ENCODE measurements around the gene LMTK2.

LMTK2 gene

DNA sequence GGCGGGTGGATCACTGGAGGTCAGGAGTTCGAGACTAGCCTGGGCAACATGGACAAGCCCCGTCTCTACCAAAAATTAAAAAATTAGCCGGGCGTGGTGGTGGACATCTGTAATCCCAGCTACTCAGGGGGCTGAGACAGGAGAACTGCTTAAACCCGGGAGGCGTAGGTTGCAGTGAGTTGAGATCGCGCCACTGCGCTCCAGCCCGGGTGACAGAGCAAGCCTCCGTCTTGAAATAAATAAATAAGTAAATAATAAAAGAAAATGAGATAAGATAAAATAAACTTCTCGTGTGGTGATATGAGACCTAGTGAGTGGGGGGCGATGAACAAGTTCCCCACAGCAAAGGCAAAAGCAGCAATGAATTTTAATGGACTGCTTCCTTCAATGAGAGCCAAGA is 33.6 kb upstream of the LMTK2 start:
- in situ Hi-C loops (cut with MboI; ENCODE audit: low sequenced_read_pairs, unreplicated experiment), result no loop called here
- no peak for DNase-seq (ENCODE audit: low spot score)
- TF ChIP-seq, protein P1, sequence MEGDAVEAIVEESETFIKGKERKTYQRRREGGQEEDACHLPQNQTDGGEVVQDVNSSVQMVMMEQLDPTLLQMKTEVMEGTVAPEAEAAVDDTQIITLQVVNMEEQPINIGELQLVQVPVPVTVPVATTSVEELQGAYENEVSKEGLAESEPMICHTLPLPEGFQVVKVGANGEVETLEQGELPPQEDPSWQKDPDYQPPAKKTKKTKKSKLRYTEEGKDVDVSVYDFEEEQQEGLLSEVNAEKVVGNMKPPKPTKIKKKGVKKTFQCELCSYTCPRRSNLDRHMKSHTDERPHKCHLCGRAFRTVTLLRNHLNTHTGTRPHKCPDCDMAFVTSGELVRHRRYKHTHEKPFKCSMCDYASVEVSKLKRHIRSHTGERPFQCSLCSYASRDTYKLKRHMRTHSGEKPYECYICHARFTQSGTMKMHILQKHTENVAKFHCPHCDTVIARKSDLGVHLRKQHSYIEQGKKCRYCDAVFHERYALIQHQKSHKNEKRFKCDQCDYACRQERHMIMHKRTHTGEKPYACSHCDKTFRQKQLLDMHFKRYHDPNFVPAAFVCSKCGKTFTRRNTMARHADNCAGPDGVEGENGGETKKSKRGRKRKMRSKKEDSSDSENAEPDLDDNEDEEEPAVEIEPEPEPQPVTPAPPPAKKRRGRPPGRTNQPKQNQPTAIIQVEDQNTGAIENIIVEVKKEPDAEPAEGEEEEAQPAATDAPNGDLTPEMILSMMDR (IDR thresholded peaks at IDR 0.05; ENCODE audit: borderline replicate concordance, control extremely low read depth, extremely low read depth, insufficient read depth, missing control alignments), result no peak

DNA sequence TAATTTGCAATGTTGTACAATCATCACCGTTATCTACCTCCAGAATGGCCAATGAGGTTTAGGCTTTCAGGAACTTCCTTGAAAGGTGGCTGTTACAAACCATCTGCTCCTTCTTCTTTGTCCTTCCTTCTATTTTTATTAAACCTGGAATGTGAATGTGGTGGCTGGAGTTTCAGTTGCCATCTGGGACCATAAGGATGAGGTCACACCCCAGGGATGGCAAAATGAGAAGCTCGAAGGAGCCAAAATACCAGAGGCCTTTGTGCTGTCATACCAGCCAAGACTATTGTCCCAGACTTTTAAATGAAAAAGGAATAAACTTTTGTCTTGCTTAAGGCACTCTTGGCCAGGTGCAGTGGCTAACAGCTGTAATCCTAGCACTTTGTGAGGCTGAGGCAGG is 30.9 kb upstream of the LMTK2 start:
- in situ Hi-C loops (cut with MboI; ENCODE audit: low sequenced_read_pairs, unreplicated experiment), result no loop called here
- no peak for DNase-seq (ENCODE audit: low spot score)
- TF ChIP-seq, protein P1 (IDR thresholded peaks at IDR 0.05; ENCODE audit: borderline replicate concordance, control extremely low read depth, extremely low read depth, insufficient read depth, missing control alignments), result no peak

DNA sequence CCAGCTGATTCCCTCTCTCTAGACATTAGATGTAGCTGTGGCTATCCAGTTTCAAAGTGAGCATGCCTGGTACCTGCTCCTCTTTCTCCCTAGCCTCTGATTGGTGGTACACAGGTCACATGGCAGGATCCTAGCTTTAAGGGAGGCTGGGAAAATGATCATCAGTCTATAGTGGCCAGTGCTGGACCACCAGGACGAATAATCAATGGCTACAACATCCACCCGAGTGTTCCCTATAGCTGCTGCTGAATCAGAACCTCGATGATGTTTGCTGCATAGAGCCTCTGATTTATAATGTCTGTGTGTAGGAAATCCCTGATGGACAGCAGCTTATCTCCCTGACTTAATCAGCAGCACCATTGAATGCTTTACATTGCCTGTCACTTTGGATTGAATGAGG is 28.9 kb upstream of the LMTK2 start:
- DNase-seq (ENCODE audit: low spot score), result no peak
- in situ Hi-C loops (cut with MboI; ENCODE audit: low sequenced_read_pairs, unreplicated experiment), result no loop called here
- TF ChIP-seq, protein P1 (IDR thresholded peaks at IDR 0.05; ENCODE audit: borderline replicate concordance, control extremely low read depth, extremely low read depth, insufficient read depth, missing control alignments), result no peak

DNA sequence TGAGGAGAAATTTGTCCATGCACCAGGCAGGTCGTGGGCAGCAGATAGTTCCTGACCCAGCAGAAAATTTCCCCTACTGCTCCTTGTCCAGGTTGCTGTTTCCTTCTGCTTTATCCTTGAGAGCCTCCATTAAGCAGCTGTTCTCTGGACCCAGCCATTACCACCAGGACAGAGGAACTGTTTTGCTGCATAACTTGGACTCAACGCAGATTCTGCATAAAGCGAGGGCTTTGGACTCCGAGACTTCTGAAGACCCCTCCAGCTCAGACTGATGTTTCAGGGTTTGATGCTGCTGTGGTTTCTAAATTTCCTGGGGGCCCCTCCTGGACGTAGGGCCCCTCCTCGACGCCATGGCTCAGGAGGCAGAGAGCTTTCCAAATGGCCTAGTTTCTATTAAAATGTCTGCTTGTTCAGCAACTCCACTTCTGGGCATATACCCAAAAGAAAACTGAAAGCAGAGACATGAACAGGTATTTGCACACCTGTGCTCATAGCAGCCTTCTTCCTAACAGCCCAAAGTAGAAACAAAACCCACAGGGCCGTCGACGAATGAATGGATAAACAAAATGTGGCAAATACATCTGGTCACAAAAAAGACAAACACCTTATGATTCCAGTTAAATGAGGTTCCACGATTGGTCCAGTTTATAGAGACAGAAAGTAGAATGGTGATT is 28.3 kb upstream of the LMTK2 start:
- no peak for DNase-seq (ENCODE audit: low spot score)
- in situ Hi-C loops (cut with MboI; ENCODE audit: low sequenced_read_pairs, unreplicated experiment), result no loop called here
- TF ChIP-seq, protein P1 (IDR thresholded peaks at IDR 0.05; ENCODE audit: borderline replicate concordance, control extremely low read depth, extremely low read depth, insufficient read depth, missing control alignments), result no peak

DNA sequence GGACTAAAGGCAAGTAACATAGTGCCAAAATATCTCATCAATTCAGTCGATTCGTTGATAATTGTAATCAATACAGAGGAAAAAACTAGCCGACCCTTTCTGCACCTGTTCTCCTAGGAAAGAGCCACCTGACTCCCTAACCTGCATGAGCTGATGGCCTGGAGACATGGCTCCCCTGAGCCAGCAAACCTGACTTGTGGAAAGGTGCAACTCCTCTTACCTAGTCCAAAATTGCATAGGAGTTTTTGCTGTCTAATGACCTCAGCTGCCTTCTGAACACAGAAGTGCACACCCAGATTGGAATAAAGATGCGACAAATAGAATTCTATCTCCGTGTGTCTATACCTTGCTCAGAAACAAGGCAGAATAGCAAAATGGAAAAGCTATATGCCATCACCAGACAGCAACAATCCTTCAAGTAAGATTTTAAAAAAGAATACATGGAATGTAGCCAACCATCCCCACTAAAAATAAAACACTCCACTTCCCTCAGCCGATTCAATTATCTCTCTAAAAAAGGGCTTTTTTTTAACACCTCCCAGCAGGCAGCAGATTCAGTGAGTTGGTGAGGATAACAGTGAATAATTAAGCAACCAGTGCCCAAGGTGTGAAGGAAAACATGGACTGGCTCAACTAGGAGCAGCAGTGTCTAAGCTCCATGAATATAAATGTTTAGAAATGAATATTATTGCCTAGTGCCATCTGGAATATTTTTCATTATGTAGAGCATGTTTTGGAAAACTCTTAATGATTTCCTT is 26.6 kb upstream of the LMTK2 start:
- in situ Hi-C loops (cut with MboI; ENCODE audit: low sequenced_read_pairs, unreplicated experiment), result no loop called here
- DNase-seq (ENCODE audit: low spot score), result no peak
- TF ChIP-seq, protein P1 (IDR thresholded peaks at IDR 0.05; ENCODE audit: borderline replicate concordance, control extremely low read depth, extremely low read depth, insufficient read depth, missing control alignments), result no peak

DNA sequence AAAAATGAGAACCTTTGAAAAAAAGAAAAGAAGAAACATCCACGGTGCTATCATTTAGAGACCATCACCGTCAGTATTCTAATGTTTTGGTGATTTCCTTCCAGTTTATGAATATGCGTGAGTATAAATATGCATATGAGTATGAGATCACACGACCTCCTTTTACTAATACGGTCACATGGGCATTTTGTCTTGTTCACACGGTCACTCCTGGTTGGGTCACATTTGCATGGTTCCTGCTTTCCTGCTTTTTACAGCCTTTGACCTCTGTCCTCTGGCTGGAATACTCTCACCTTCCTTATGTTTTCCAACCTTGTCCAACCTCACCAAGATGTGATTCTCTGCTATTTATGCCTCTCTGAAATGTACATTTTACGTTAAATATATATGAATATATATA is 25.3 kb upstream of the LMTK2 start:
- DNase-seq (ENCODE audit: low spot score), result no peak
- TF ChIP-seq, protein P1 (IDR thresholded peaks at IDR 0.05; ENCODE audit: borderline replicate concordance, control extremely low read depth, extremely low read depth, insufficient read depth, missing control alignments), result no peak
- in situ Hi-C loops (cut with MboI; ENCODE audit: low sequenced_read_pairs, unreplicated experiment), result no loop called here
